Suprapubic skin (tissue), 4 donors: ENCODE measurements around the gene ADARB1. TPM values are rescaled to one million over a fixed set of nuclear protein-coding genes. Genes with fewer than 3 reads are reported as not detected.

Source experiments
- DNase-seq, 2 donors: peaks; one replicate each; pipeline ENCODE4 v3.0.0-alpha.2; 2019; ENCODE audit warnings: low spot score in 2 of 2
- H3K27ac ChIP-seq: fragments of 200-600 bp; sonication (generic); one replicate; pipeline ENCODE4 v1.5.1; 2019
- H3K27me3 ChIP-seq: fragments of 200-600 bp; sonication (generic); one replicate; pipeline ENCODE4 v1.5.1; 2019
- H3K36me3 ChIP-seq: fragments of 200-600 bp; sonication (generic); one replicate; pipeline ENCODE4 v1.5.1; 2019
- H3K4me1 ChIP-seq: fragments of 200-600 bp; sonication (generic); one replicate; pipeline ENCODE4 v1.5.1; 2019
- H3K4me3 ChIP-seq: fragments of 200-600 bp; sonication (generic); one replicate; pipeline ENCODE4 v1.5.1; 2019; ENCODE audit warnings: mild to moderate bottlenecking
- H3K9me3 ChIP-seq: fragments of 200-600 bp; sonication (generic); one replicate; pipeline ENCODE4 v1.5.1; 2019
- EP300 ChIP-seq: sonication (generic); formaldehyde crosslinking; IDR thresholded peaks from one replicate; pipeline ENCODE4 v1.6.1; 2017; ENCODE audit warnings: antibody characterized with exemption
- POLR2A ChIP-seq, 2 donors: fragments of 450-650 bp; IDR thresholded peaks; one replicate each; pipeline ENCODE4 v1.6.1; 2017; ENCODE audit warnings: antibody characterized with exemption in 2 of 2, mild to moderate bottlenecking in 2 of 2, moderate library complexity in 2 of 2
- POLR2AphosphoS5 ChIP-seq, 3 donors: sonication (generic); formaldehyde crosslinking; IDR thresholded peaks; one replicate each; pipeline ENCODE4 v1.6.1; 2017; ENCODE audit warnings: antibody characterized with exemption in 3 of 3
- WGBS: methylation state at CpG from one replicate; pipeline ENCODE4 v1.1.5; 2018; 5-methylcytosine and 5-hydroxymethylcytosine counted together
- total RNA-seq, 4 donors: library from RNA; depleted of rRNA; stranded (reverse); fragments of >200 nt; gene quantifications; one replicate each; pipeline ENCODE4 v1.1.0, GENCODE V29; 2016
- TF ChIP-seq, protein P1 (sequence below), 2 donors: fragments of 200-600 bp in 1 of 2; fragments of 450-650 bp in 1 of 2; sonication (generic) in 1 of 2; IDR thresholded peaks; one replicate each; pipeline ENCODE4 v1.5.1; 2016 to 2019; ENCODE audit warnings: antibody characterized with exemption in 2 of 2, mild to moderate bottlenecking in 1 of 2, moderate library complexity in 1 of 2

The ADARB1 gene
- total RNA-seq, 4 donors from 2014 or later: 13.2 to 23.6 (median 20.3) TPM

DNA sequence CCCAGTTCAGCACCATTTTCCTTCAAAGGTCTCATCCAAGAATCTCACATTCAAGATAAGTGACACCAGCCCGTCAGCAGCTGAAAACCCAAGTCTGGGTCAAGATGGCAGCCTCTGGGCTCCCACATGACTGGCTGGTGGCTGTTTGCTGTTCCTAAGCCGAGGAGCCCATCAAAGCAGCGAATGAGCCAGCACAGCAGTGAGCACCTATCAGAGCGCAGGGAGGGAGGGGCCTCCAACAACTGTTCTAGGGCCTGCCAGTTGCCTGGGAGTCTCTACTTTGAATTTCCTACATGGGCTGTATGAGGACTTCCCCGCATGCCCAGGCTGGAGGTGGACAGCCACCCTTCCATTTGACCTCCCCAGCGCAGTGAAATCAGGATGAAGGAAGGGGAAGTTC is 102.7 kb downstream of the ADARB1 start:
- H3K27ac ChIP-seq: no peak overlapping the region
- TF ChIP-seq EP300 (no peak), POLR2A (IDR thresholded peaks at IDR 0.05) (no peak), POLR2AphosphoS5 (IDR thresholded peaks at IDR 0.05) (no peak)
- TF ChIP-seq, protein P1, sequence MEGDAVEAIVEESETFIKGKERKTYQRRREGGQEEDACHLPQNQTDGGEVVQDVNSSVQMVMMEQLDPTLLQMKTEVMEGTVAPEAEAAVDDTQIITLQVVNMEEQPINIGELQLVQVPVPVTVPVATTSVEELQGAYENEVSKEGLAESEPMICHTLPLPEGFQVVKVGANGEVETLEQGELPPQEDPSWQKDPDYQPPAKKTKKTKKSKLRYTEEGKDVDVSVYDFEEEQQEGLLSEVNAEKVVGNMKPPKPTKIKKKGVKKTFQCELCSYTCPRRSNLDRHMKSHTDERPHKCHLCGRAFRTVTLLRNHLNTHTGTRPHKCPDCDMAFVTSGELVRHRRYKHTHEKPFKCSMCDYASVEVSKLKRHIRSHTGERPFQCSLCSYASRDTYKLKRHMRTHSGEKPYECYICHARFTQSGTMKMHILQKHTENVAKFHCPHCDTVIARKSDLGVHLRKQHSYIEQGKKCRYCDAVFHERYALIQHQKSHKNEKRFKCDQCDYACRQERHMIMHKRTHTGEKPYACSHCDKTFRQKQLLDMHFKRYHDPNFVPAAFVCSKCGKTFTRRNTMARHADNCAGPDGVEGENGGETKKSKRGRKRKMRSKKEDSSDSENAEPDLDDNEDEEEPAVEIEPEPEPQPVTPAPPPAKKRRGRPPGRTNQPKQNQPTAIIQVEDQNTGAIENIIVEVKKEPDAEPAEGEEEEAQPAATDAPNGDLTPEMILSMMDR (IDR thresholded peaks at IDR 0.05): no peak
- H3K36me3 ChIP-seq: peaks cover 52% of the 10 kb centered on the region
- H3K9me3 ChIP-seq: no peaks in the 10 kb centered on the region
- 98% methylated on average over 6 of the region's 6 CpGs for WGBS
- no peak overlapping the region for H3K4me3 ChIP-seq
- no peaks in the 10 kb centered on the region for H3K4me1 ChIP-seq
- no peaks in the 10 kb centered on the region for H3K27me3 ChIP-seq
- no peak for DNase-seq

DNA sequence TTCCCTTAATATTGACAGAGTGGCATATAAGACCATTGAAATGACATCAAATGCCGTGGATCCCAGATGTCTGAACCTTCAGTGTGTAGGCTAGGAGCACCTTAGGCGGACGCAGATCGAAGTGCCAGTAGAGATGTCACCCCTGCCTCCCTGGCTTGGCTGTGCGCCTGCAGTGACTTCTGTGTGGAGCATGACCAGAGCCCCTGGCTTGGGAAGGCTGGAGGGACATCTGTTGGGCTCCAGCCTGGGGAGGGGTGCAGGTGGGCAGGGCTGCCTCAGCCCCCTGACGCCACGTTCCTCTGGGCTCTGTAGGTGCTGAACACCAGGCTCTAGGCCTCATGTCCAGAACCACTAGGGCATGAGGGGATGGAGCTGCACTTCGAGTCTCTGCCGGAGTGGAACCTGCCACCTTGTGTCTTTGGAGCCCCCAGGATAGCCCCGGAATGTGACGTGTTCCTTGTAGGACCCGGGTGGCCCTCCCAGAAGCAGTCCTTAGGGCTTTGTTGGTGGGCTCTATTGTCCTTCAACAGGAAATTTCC is 103.8 kb downstream of the ADARB1 start:
- 95% methylated on average over 8 of the region's 12 CpGs for WGBS
- TF ChIP-seq EP300 (no peak), POLR2AphosphoS5 (IDR thresholded peaks at IDR 0.05) (no peak), POLR2A (IDR thresholded peaks at IDR 0.05) (no peak)
- TF ChIP-seq, protein P1 (IDR thresholded peaks at IDR 0.05): no peak
- no peaks in the 10 kb centered on the region for H3K4me1 ChIP-seq
- H3K9me3 ChIP-seq: no peaks in the 10 kb centered on the region
- H3K27ac ChIP-seq: no peak overlapping the region
- DNase-seq: no peak
- H3K4me3 ChIP-seq: no peak overlapping the region
- H3K36me3 ChIP-seq: peaks cover 46% of the 10 kb centered on the region
- H3K27me3 ChIP-seq: no peaks in the 10 kb centered on the region

- DNase-seq: no peak
- Histone ChIP-seq H3K27me3 (no peaks in the 10 kb centered on the region), H3K27ac (no peak overlapping the region), H3K9me3 (no peaks in the 10 kb centered on the region), H3K4me3 (no peak overlapping the region), H3K36me3 (peaks cover 52% of the 10 kb centered on the region), H3K4me1 (no peaks in the 10 kb centered on the region)
- WGBS: 88% methylated on average over 11 of the region's 11 CpGs
- TF ChIP-seq POLR2AphosphoS5 (IDR thresholded peaks at IDR 0.05): no peak
Measured at GRCh38 chr21:45178971-45179370, 104.6 kb downstream of the ADARB1 start.

DNA sequence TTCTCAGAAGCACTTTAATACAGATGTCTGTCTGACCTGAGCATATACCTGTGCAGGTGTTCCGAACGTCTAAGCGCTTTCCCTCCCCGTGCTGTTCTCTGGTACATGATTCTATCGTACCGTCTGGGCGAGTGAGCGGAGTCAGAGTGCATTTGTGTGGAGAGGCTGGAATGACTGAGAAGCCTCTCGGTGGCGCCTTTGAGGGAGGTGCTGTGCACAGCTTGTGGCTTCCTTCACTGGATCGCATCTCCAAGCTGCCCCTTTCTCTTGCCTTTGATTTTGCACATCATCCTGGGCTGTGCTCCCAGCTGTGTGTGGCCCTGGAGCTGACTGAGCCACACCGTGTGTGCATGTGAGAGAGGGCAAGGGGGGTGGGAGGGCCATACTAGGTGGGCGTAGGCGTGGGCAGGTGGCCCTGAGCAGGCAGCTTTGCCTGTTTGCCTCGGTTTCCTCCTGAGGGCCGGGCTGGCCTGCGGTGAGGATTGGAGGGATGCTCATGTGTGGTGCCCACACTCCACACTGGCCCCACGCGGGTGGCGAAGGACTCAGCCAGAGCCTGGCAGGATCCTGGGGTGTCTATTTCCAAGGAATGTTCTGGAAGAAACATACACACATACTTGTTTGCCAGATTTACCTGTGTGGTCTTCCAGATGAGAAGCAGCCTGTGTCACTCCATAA is 105.3 kb downstream of the ADARB1 start:
- DNase-seq: no peak
- no peaks in the 10 kb centered on the region for H3K9me3 ChIP-seq
- 98% methylated on average over 13 of the region's 20 CpGs for WGBS
- no peaks in the 10 kb centered on the region for H3K4me1 ChIP-seq
- H3K4me3 ChIP-seq: no peak overlapping the region
- peaks cover 60% of the 10 kb centered on the region for H3K36me3 ChIP-seq
- no peak overlapping the region for H3K27ac ChIP-seq
- TF ChIP-seq POLR2A (IDR thresholded peaks at IDR 0.05): no peak
- no peak for TF ChIP-seq EP300
- TF ChIP-seq, protein P1 (IDR thresholded peaks at IDR 0.05): no peak
- TF ChIP-seq POLR2AphosphoS5 (IDR thresholded peaks at IDR 0.05): no peak
- H3K27me3 ChIP-seq: no peaks in the 10 kb centered on the region

GRCh38 chr21:45180246-45180599 is 105.8 kb downstream of the ADARB1 start:
- H3K4me1 ChIP-seq: no peaks in the 10 kb centered on the region
- H3K27me3 ChIP-seq: no peaks in the 10 kb centered on the region
- H3K9me3 ChIP-seq: no peaks in the 10 kb centered on the region
- 87% methylated on average over 10 of the region's 11 CpGs for WGBS
- TF ChIP-seq POLR2AphosphoS5 (IDR thresholded peaks at IDR 0.05): no peak
- no peak for TF ChIP-seq POLR2A (IDR thresholded peaks at IDR 0.05)
- no peak for TF ChIP-seq EP300
- TF ChIP-seq, protein P1 (IDR thresholded peaks at IDR 0.05): no peak
- no peak overlapping the region for H3K4me3 ChIP-seq
- H3K27ac ChIP-seq: no peak overlapping the region
- peaks cover 65% of the 10 kb centered on the region for H3K36me3 ChIP-seq
- DNase-seq: no peak
